Raji (cell line): Measurements from ENCODE around the gene HCN3.

ENCODE experiments used
- POLR2A ChIP-seq: IDR thresholded peaks from 2 replicates; pipeline ENCODE4 v1.6.1; 2011; ENCODE audit warnings: low read depth, low read length, control low read depth; ENCODE audit not compliant: insufficient read depth

Gene HCN3

GRCh38 chr1:155277902-155278688 lies 832 bp downstream of the HCN3 start:
- no peak for TF ChIP-seq POLR2A

DNA sequence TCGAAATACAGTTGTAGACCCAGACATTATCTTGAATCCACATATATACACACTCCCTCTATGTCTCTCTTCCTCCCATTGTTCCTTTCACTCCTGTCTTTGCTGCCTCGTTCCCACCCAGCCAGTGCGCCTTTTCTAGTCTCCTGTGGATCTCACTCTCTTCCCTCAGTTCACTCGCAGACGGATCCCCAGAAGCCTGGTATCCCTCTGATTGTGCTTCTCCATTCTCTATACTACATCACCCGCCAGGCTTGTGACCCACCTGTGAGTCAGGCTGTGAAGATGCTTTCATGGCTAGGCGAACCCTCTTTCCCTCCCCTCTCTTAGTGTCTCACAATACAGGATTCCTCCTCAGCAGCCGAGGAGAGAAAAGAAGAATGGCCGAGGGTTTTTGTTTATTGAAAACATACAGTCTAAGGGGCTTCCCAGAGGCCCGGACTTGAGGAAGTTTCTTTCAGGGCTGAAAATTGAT lies 1.5 kb downstream of the HCN3 start:
- no peak for TF ChIP-seq POLR2A

- TF ChIP-seq POLR2A = no peak
These were observed 2.0 kb downstream of the HCN3 start for GRCh38 chr1:155279268-155279667.

GRCh38 chr1:155282488-155283091 lies 5.3 kb downstream of the HCN3 start:
- no peak for TF ChIP-seq POLR2A

- TF ChIP-seq POLR2A = no peak
These were observed 7.2 kb downstream of the HCN3 start for GRCh38 chr1:155284476-155284875.

GRCh38 chr1:155285063-155285462 lies 7.8 kb downstream of the HCN3 start:
- TF ChIP-seq POLR2A = no peak

- TF ChIP-seq POLR2A = no peak
These were observed 8.4 kb downstream of the HCN3 start for GRCh38 chr1:155285631-155286044.

- no peak for TF ChIP-seq POLR2A
These were observed 9.3 kb downstream of the HCN3 start for GRCh38 chr1:155286544-155286943.

DNA sequence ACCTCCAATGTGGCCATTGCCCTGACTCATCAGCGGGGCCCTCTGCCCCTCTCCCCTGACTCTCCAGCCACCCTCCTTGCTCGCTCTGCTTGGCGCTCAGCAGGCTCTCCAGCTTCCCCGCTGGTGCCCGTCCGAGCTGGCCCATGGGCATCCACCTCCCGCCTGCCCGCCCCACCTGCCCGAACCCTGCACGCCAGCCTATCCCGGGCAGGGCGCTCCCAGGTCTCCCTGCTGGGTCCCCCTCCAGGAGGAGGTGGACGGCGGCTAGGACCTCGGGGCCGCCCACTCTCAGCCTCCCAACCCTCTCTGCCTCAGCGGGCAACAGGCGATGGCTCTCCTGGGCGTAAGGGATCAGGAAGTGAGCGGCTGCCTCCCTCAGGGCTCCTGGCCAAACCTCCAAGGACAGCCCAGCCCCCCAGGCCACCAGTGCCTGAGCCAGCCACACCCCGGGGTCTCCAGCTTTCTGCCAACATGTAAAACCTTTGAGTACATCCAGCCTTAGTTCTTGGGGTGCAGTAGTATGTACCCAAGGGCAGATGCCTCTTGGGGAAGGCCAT lies 10.8 kb downstream of the HCN3 start:
- no peak for TF ChIP-seq POLR2A

- TF ChIP-seq POLR2A = no peak
These were observed 16.0 kb downstream of the HCN3 start for GRCh38 chr1:155293086-155293749.

DNA sequence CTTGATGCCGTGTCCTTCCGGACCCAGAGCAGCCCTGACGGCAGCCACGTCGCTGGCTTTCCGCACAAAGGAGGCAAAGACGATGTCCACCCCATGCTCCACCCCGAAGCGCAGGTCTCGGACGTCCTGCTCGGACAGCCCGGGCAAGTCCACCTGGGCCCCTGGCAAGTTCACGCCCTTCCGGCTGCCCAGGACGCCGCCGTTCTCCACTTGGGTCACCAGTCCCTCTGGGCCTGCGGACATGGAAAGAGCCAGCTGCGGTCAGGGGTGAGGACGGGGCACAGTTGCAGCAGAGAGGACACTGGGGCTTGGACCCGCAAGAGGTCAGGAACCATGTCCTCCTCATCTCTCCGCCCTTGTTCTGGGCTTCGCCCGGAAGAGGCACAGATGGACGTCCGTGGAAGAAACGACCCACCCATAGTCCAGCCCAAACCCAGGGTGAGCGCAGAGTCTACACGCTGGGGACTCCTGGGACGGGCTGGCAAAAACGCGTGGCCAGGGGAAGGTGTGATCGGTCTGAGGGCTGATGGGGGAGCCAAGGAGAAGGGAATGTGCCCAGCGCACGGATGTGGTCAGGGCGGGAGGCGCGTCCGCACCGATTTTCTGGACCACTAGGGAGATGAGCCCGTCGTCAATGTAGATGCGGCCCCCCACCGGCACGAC lies 17.4 kb downstream of the HCN3 start:
- TF ChIP-seq POLR2A = no peak

GRCh38 chr1:155295183-155295941 lies 18.1 kb downstream of the HCN3 start:
- no peak for TF ChIP-seq POLR2A

DNA sequence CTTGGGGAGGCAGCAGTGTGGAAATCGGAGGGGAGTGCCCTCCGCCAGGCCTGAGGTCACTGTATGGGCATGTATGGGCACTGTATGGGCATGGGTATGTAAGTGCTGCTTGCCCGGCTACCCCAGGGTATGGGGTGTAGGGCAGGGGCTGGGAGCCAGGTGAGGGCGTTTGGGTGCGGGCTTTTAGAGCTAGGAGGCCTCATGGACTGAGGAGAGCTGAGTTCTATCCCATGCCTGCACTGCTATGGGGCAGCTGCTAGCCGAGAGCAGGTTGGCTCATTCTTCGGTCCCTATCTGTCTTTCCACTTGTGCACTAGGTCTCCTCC lies 18.6 kb downstream of the HCN3 start:
- no peak for TF ChIP-seq POLR2A

DNA sequence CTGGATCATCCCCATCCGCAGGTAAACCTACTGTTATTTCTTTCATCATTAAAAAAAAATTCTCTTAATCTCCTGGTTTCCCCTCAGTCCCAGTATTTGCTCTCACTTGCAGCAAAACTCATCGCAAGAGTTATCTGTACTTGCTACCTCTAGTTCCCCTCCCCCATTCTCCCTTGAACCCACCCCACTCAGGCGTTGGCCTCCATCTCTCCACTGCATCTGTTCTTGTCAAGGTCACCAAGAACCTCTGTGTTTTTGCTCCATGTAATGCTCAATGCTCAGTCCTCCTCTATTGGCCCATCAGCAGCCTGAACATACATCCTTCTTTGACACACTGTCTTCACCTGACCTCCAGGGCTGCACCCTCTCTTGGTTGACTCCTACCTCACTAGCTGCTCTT lies 19.4 kb downstream of the HCN3 start:
- no peak for TF ChIP-seq POLR2A

GRCh38 chr1:155297384-155297783 lies 20.1 kb downstream of the HCN3 start:
- TF ChIP-seq POLR2A = no peak
